GM19238 (cell line): ENCODE results near the gene FRRS1L.
"Not testable (repeated sequence)": the region's sequence is repeated elsewhere in the genome, so short reads cannot be mapped to it uniquely, and the experiment has no call there.

ENCODE experiments used
- DNase-seq: peaks from one replicate; pipeline ENCODE4 v3.0.0; 2011; ENCODE audit warnings: low spot score; ENCODE audit not compliant: insufficient read length

FRRS1L gene

DNA sequence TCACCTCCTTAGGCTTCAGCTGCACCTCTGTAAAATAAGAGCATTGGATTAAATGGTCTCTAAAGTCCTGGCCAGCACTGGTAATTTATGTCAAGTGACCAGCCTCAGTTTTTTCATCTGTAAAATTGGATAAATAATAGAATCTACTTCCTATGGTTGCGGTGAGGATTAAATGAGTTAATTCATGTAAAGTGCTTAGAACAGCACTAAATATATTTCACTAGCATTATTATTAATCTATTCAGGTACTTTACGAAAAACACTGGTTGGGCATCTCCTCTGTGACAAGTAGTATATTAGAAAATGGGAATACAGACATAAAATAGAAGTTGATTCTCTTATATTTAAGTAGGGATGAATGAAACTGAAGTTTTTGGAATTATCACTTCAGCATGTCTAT is 33.5 kb downstream of the FRRS1L start:
- DNase-seq = no peak

DNA sequence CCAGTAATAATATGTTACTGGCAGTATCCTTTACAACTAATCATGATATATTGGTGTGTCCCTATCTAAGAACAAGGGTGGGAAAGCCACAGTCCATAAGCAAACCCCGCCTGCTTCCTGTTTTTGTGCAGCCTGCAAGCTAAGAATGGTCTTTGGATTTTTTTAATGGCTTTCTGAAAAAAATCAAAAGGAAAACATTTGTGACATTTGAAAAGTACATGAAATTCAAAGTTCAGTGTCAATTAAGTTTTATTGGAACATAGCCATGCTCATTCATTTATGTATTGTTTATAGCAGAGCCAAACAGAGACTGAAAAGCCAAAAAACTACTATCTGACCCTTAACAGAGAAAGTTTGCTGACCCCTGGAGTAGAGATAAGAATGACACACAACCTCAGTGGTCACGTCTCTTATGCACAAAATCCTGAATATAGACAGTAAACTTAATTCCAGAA is 34.5 kb downstream of the FRRS1L start:
- DNase-seq = no peak

DNA sequence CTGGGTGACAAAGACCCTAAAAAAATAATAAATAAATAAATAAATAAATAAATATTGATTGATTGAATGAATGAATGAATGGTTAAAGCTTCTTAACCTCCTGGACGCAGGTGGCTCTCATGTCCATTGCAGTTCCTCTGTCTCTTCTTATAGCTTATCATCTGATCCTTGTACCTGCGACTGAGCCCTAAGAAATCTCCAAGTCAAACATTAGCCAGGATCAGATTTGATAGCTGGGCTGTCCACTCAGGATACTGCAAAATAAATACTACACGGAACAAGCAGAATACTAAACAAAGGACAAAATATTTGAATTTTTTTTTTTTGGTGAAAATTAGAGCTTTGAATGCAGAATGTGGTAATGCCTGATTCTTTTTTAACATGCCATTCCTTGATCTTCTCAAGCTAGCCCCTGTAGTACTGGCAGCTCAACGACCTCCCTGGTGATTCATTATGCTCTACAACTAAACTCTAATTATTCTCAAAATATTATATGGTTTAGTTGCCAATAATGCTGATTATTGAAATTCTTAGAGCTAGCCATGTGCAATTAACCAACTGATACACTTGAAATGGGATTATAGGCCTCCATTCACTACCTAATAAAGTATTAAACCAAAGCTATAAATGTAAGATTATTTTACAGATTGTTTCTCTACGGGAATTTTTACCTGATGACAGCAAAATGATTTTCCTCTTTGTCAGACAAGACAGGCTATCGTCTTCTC is 37.4 kb downstream of the FRRS1L start:
- DNase-seq = no peak

GRCh38 chr9:109126671-109127070 is 40.4 kb downstream of the FRRS1L start:
- DNase-seq = not testable (repeated sequence)

GRCh38 chr9:109124121-109124520 is 42.9 kb downstream of the FRRS1L start:
- DNase-seq = no peak

GRCh38 chr9:109122726-109123621 is 44.1 kb downstream of the FRRS1L start:
- DNase-seq = no peak

DNA sequence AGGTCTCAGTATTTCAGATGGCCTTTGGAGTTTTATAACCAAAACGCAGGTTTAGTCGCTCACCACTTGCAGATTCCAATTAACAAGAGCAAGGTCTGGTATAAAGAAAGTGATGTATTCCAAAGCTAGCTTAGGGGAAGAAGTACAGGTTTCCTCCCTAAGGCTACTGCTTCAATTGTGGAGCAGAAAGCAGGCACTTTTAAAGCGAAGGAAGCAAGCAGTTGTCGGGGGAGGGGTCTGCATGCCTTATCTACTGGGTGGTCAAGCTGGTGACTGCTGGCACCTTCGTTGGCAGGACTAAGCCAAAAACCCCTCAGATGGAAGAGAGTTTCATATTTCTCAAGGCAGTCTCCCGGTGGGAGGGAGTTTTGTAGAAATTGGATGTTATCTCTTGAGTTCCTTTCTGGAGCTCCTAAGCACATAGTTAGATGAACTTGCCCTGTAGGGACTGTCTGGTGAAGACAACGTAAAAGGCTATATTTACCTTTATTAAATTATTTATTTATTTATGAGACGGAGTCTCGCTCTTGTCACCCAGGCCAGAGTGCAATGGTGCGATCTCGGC is 45.7 kb downstream of the FRRS1L start:
- DNase-seq = no peak

DNA sequence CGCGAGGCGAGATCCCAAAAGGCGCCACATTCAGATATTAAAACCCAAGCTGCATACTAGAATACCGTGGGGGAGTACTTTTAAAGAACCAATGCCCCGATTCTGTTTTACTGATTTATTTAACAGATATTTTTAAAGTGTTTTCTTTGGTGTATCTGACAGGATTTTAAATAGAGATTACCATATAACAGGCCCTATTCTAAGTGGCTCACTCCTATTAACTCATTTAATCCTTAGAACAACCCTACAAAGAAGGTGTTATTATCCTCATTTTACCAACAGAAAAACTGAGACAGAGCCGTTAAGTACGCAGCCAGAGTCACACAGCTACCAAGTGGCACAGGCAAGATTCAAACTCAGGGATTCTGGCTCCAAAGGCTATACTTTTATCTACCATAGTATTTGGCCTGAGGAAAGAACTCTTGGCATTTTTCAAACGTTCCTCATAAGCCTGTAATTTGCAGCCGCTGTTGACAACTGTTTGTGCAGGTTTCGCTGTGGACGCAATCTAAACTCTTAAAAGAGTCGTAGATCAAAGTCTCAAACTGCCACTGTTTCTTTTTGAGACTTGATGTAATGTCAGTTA is 46.8 kb downstream of the FRRS1L start:
- no peak for DNase-seq

DNA sequence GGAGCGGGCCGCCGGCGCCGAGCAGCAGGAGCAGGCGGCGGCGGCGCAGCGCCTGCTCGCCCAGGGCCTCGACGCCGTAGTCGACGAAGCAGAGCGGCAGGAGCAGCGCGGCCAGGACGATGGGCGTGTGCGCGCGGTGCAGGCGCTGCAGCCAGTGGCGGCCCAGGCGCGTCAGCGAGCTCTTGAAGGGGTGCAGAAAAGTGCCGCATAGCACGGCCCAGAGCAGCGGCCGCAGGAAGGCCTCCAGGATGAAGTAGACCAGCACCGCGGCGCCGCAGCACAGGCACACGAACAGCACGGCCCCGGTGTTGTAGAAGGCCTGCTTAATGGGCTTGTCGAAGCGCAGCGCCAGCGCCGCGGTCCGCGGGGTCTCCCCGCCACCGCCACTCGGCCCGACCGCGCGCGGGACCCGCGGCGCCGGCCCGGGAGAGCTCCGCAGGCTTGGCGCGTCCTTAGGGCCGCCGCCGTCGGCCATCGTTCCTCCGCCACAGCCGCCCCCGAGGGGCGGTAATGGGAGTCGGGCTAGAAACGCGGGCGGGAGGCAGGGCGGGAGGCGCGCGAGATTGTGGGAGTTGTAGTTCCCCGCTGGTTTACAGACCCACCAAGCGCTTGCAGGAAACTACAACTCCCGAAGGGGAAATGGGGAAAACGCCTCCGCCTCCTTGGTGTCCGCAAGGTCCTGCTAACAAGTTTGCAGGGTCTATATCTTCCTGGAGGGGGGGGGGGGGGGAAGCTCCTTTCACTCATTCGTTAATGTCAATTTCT is 47.4 kb downstream of the FRRS1L start, which contains the start of gene TMEM245:
TSS of gene TMEM245 (minus strand) at position 509 of the 765 bp plus-strand sequence. CDS start at position 475, 34 bp downstream.
- DNase-seq = peak; percentile 88

- no peak for DNase-seq
These were observed 48.1 kb downstream of the FRRS1L start for GRCh38 chr9:109118808-109119438.

GRCh38 chr9:109117856-109118807 is 48.9 kb downstream of the FRRS1L start:
- no peak for DNase-seq

DNA sequence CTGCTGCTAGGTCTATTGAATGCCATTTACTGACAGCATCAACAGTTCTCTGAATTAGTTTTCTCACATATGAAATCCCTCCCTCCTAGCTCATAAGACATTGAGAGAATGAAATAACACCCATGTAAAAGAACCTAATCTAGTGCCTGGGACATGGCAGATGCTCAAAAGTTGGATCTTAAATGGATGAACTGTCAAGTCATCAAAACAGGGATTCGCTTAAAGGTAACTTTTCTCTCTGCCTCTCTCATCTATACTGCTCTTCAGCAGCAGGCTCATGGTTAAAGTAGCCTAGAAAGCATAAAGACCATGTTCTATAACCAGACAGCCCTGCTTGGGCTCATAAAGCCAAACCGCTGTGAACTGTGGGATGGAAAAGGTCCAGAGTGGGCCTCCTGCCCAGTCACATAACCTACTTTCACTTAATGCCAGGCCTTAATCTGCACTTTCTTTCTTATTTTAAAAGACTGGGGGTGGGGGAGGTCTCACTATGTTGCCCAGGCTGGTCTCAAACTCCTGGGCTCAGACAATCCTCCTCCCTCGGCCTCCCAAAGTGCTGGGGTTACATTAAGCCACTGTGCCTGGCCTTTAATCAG is 51.0 kb downstream of the FRRS1L start:
- DNase-seq = no peak

DNA sequence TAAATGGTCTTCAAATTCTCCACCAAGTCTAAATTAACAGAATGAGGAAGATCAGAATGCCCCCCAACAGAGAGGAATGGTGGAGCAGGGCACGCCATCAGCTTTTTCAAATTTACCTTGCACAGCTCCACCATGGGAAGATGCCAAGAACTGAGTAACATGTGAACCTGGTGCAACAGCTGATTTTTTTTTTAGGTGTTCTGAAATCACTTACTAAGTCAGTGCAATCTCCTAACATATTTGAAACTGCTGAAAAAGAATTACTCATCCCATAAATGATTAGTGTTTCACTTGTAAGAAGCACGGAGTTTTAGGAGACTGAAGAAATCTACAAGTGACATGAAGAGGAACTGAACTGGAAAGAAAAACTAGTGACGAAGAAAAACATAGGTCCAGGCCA is 52.4 kb downstream of the FRRS1L start:
- no peak for DNase-seq

- no peak for DNase-seq
These were observed 53.0 kb downstream of the FRRS1L start for GRCh38 chr9:109113892-109114609.

- no peak for DNase-seq
These were observed 53.8 kb downstream of the FRRS1L start for GRCh38 chr9:109113254-109113653.

- DNase-seq = no peak
These were observed 56.6 kb downstream of the FRRS1L start for GRCh38 chr9:109110329-109111021.

- no peak for DNase-seq
These were observed 57.1 kb downstream of the FRRS1L start for GRCh38 chr9:109109967-109110328.

DNA sequence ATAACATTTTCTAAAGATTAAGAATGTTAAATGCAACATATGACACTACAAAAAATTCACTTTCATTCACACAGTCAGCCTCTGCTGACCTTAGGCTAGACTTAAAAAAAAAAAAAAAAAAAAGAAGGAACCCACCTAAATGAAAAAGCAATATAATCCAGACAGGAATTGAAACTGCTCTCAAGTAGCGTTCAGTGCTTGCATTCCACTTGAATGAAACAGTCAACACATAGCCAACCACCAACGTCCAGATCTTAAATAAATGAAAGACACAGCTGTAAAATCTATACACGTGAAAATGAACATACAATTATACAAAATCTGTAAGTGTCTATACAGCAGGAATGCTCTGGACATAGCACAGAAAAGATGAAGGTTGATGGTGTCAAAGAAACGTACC is 58.7 kb downstream of the FRRS1L start:
- no peak for DNase-seq
